Stimulated activated CD4-positive, alpha-beta T cell treated with anti-CD3 and anti-CD28 coated beads, Interleukin-15, amount 100 ng/mL, for 1 hour (primary cell): ENCODE data around the gene PRELID2.
"Not testable (repeated sequence)": the region's sequence is repeated elsewhere in the genome, so short reads cannot be mapped to it uniquely, and the experiment has no call there.

Experiments used
- DNase-seq, 2 donors: peaks; one replicate each; pipeline ENCODE4 v3.0.0-alpha.2; 2020; ENCODE audit warnings: low read depth in 1 of 2, low spot score in 1 of 2

The PRELID2 gene

DNA sequence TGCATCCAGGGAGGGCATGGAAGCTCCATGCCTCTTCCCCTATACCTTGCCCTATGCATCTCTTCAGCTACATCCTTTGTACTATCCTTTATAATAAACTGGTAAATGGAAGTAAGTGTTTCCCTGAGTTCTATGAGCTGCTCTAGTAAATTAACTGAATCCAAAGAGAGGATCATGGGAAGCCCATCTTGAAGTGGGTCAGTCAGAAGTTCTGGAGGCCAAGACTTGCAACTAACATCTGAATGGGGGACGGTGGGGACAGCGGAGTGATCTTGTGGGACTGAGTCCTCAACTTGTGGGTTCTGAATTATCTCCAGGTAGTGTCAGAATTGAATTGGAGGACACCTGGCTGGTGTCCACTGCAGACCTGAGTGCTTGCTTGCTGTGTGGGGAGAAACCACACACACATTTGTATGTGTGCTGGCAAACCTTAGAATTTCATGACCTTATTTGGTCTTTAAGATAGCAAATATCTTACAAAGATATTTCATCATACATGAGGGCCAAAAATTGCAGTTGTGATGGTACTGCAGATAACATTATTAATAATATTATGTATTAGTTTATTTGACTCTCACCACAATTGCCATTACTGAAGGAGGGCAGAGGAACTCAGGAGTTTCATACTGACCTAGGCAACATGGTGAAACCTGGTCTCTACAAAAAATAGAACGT lies 5.5 kb upstream of the PRELID2 start:
- DNase-seq = no peak

DNA sequence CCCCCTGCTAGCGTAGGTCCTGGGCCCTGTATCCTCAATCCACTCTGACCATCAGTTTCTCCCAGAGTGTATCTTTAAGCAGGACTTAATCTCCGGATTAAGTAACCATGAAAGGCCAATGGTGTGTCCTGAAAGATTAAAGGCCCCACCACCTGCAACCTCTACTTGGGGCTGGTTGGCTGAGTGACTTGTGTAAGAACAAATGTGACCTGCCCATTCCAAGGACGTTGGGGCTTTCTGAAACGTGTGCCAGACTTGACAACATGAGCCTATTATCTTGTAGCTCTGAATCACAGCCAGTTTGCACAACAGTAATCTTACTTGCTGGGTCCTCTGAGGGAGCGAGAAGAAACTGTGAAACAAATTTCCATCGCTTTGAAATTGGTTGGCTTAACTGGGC lies 3.1 kb upstream of the PRELID2 start:
- DNase-seq = no peak

DNA sequence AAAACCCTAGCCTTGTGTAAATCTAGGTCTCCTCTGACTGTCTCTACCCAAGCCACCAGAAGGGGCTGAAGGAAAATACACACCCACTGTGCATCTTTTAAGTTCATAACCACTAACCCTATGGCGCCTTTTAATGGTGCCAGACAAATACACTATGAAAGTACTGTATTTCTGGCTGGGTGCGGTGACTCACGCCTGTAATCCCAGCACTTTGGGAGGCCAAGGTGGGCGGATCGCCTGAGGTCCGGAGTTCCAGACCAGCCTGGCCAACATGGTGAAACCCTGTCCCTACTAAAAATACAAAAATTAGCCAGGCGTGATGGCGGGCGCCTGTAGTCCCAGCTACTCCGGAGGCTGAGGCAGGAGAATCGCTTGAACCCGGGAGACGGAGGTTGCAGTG lies 1.1 kb upstream of the PRELID2 start:
- DNase-seq = not testable (repeated sequence)

DNA sequence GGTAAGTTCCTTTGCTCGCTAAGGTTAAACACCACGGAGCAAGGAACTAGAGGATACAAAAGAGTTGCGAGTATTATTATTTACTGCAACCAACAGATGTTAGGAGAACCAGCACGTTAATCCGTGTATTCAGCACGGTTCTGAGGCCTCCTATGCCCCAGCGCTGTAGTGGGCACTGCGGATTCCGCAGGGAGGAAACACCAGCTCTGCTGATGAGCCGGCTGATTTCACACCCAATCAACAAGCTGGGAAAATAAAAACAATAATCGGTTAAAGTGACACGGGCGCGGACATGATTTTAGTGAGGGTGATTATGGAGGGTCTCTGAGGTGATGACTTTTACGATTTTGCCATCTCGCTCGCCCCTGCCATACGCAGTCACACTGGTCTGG lies 702 bp upstream of the PRELID2 start:
- DNase-seq = no peak

DNA sequence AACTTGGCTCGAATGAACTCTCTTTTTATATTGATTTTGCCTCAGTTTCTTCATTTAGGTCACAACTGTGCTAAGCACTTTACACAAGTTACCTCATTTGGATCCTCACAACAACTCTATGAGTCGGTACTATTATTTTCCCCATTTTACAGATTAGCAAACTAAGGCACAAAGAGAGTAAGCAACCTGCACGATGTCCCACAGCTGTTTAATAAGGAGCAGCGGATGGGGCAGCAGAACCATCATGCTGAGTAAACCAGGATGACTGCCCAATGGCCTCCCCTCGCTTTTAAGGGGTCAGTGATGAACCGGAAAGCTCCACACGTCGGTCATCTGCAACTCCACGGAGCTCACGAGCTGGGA lies 607 bp downstream of the PRELID2 start:
- no peak for DNase-seq

DNA sequence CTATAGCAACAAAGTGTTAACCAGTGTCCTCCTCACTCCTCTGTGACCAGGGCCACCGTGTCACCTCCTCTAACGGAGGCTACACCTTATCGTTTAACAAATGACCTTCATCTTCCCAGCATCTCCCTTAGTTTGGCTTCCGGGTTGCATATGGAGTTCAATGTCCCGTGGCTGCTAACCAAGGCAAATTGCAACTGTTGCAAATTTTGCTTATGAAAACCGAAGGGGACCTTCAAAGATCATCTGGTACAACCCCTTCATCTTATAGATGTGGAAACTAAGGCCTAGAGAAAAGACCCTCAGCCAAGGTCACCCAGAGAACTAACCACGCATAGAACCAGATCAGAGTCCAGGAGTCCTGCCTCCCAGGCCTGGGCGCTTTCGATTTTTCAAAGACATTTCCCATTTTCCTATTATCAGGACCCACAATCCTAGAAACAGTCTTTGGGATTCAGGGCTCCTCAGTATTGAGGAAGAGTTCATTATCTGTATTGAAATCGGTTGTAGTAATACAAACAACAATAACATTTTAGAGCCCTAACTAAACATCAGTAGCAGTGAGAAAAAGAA lies 1.4 kb downstream of the PRELID2 start:
- DNase-seq = no peak

DNA sequence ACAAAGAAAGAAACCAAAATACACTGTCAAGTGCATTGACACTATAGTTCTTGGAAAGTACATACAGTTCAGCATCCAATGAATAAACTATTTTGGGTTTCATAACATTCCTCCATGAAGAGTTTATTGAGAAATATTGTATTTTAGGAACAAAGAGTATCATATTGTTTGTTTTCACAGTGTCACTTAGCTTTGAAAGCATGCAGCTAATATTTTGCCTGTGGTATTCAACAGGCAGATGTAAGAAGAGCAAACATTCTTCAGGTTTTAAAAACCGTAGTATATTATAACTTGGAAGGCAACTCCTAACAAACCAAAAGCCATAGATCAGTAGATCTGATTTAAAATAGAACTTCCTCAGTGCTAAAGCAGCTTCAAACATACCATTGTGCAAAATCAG lies 4.5 kb downstream of the PRELID2 start:
- no peak for DNase-seq

DNA sequence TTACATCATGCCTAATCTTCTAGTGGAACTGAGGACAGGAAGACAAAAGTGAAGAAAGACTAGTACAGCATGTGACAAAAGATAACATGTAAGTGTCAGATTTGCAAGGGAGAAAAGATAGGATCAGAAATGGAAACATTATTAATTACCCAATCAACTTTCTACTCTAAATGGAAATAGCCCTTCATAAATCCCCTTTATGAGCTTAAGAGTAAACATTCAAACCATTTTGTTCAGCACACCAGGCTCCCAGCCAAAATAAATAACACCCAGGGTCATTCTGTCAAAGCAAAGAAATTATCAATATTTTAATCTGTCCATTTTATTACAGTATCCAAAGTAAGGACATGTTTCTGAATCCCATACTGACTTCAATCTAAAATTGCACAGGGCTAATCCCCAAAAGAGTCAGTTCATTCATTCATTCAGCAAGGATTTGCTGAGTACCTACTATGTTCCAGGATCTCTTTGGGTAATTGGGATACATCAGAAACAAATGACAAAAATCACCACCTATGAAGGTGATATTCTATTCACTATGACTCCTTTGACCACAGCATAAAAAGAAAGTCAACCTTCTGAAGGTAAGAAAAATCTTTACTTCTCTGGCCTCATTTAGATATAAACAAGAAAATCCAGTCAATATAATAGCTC lies 5.3 kb downstream of the PRELID2 start:
- DNase-seq = no peak

DNA sequence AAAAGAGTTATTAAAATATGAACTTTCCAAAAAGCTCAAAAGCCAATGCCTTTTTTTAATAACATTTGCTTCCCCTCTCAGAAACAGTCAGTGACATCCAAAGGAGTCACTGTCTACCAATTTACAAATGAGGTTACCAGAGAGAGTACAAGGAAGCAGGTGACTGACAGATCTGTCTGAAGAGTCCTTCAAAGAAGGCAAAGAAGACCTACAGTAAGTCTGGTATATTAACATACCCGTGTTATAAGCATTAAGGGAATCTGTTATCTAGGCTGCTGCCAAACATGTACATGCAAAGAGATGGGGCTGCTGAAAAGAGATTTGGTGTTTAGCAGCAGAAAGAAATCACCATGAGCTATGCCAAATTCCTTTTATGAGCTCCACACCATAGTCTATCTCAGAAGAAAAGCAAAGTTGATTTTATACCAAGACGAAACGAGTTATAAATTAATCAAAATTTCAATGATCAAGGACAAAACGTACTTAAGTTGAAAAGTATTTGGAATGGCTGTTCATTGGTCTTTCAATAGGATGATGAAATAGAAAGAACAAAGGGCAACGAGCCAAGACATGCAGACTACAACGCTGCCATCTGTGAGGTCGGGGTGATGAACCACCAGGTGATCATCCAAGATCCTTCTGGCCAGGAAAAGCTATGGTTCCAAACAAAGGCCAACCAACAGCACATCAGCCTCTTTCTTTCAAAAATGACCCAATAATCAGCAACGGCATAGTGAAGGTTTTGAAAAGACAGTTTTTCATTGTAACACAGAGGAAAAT lies 8.1 kb downstream of the PRELID2 start:
- no peak for DNase-seq

DNA sequence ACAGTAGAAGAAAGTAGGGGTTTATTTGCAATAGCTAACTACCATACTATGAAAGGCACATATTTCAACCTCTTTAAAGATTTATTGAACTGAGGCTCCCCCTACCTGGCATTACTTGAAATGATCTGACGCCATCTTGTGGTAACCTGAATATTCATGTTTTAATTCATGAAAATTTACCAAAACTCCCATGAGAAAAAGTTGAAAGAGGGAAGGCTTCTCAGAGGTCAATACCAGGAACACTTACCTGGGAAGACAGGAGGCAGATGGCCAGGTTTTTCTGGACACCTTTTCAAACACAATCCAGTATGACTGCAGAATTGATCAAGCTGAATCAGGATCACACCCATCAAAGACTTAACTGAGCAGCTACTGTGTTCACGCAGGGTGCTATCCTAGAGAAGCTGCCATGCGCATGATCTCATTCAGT lies 9.4 kb downstream of the PRELID2 start:
- DNase-seq = no peak

DNA sequence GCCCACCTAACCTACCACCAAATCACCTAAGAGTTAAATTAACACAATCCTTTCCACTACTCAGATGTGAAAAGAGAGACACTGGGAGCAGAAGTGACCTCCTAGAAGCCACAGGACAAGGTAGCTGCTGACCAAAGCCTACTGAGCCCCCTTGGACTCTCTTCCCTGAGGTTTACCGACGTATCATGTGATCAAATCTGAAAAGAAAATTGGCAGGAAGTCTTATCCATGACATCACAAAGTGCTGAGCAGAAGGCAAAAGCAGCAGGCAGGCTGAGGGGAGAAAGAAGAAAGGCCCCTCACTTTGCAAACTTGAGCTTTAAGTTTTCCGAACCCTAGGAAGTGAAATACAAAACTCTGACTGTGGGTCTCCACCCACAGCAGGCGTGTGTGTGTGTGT lies 11.1 kb downstream of the PRELID2 start:
- DNase-seq = no peak

DNA sequence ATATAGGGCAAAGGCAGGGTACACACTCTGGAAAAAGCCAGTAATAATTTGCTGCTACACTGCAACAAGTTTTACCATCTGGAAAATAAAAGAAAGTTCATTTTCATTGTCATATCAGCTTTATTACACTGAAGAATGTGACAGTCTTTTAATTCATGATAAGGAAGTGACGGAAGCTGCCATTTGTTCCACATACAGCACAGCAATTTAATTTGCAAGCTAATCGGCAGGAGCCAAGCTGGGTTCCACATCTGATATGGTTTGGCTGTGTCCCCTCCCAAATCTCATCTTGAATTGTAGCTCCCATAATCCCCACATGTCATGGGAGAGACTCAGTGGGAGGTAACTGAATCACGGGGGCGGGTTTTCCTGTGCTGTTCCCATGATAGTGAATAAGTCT lies 16.5 kb downstream of the PRELID2 start:
- DNase-seq = no peak

DNA sequence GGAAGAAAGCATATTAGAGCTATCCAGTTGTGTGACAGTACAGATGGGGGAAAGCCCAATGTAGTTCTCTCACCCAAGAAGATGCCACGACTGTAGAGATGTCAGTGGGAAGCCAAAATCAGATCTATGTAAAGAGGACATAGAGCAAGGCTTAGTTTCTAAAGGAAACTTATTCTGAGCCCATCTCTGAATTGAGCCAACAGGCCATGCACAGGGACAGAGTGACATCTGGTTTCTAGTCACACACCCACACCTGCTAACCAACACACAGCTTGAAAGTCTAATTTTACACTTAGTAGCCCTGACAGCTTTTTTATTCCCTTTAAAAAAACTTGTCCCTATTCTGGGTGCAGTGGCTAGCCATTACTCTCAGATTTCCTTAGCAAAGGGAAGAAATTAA lies 22.3 kb downstream of the PRELID2 start:
- no peak for DNase-seq

DNA sequence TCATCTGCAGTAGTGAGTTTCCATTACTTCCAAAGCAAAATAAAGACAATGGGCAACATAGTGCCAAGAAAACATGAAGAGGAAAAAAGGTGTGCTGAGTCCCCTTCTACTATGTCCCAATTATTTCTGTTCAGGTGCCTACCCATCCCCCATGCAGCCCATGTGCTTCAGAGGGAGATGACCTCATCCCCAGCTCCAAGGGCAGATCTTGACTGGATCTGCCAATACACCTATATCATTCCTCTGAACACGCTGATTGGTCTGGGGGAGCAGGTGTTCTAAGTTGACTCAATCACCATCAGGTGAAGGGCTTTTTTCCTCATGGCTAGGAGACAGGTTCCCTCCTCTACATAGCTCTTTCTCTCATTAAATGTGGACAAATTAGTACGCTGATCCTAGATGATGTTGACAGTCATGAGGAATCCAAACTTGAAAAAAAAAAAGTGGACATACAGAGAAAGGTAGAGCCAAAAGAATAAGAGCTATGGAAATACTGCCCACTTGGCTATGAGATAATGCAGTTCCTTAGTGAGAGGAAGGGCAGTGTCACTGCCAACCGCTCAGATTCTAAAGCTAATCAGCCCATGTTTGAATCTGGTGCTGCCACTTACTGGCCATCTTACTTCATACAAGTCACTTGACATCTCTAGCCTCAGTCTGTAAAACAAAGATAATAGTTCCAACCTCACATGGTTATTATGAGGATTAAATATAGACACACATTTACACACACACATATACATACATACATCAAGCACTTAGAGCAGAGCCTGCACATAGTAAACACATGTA lies 23.1 kb downstream of the PRELID2 start:
- DNase-seq = no peak

DNA sequence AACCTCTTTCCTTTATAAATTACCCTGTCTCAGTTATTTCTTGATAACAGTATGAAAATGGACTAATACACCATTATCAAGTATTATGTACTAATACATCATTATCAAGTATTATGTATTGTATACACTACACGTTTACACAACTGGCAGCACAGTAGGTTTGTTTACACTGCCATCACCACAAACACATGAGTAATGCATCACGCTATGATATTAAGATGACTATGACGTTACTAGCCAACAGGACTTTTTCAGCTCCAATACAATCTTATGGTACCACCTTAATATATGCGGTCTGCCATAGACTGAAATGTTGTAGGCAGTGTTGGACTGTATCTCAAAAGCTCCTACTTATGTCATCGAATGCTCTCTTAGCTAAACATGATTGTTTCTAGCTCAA lies 28.2 kb downstream of the PRELID2 start:
- no peak for DNase-seq

DNA sequence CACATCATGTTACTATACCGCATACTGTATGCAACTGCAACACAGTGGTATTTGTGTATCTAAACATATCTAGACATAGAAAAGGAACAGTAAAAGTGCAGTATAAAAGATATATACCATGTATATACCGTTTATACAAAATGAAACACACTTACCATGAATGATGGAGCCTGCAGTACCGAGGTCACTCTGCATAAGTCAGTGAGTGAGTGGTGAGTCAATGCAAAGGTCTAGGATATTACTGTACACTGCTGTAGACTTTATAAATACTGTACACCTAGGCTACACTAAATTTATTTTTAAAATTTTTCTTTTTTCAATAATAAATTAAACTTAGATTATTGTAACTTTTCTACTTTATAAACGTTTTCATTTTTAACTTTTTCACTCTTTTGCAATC lies 29.3 kb downstream of the PRELID2 start:
- no peak for DNase-seq

DNA sequence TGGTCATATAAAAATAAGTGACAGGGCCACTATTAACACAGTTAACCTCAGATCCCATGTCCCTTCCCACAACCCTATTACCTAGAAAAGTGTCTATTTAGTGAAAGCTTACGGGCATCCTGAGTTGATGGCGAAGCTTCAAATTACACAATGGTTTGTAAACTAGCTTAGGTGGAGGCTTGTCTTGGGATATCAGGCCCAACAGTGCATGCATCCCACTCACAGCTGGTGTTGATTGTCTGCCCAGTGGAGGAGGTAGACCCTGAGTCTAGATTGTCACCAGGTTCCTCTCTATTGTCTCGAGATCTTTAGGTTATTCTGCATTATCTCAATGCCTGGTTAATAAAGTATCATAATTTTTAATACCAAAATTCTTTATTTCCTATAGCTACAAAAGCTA lies 30.4 kb downstream of the PRELID2 start:
- no peak for DNase-seq

DNA sequence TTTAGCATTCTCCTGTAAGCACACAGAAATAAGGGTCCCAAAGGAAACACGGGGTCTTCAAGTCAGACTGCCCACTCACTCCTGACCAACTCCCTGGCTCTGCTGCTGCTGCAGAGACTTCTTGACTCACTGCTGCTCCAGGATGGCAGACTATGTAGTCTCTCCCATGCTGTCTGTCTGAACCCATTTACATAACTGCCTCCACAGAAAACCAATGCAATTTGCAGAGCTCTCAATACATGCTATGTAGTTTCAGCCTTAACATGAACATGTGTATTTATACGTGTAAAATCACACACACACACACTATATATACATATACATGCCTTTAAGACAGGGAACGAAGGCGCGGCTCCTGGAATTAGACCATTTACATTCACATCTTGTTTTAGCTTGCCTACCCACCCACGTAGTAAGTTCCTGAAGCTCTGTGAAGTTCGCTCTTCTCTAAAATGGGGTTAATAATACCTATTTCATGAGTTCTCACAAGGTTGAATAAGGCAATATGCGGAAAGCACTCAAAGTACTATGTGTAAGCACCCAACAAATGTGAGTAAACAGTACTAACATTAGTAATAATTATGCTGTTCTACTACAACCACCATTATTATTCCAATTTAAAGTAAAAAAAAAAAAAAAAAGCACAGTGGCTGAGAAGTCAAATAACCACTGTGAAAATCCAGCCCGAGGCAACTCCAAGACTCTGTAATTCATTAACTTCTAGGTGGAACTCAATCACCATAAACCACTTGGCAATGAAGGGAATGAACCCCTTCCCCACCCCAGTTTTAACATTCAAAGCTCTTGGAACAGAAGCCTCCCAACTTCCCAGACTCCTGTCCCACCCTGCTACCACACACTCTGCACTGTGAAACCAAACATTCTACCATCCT lies 31.8 kb downstream of the PRELID2 start:
- no peak for DNase-seq

DNA sequence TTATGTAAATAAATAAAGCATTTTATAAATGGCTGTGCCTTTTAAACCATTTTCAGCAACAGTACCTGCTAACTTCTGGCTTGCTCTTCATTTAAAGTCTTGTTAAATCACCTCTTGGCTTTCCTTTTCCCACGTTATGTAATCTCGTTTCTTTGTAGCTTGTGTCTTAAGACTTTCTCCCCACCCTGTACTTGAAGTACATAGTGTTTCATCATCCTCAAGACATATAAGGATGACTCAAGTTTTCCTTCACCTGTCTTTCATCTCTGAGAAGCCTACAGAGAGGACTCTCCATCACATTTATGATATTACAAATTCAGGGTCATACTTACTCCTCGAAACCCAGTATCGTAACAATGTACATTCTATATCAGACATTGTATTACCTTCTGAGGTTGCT lies 33.9 kb downstream of the PRELID2 start:
- DNase-seq = no peak

DNA sequence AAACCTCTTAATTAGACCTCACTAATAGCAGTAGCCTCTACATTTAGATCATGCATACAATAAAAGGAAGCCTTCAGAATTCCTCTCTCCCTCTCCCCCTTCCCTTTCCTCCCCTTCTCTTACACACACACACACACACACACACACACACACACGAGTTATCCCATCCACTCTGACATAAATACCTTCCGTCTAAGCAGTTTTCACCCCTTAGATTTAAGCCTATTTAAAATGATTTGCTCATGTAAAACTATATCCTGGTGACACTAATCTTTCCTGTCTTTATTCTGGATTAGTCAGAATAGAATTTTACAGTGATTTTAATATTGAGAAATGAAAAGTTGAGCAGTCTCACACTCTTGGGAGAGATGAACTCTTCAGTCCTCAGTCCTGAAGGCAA lies 35.0 kb downstream of the PRELID2 start:
- no peak for DNase-seq
